Measurements from ENCODE around the gene FXYD3. TPM values are rescaled to one million over a fixed set of nuclear protein-coding genes. Genes with fewer than 3 reads are reported as not detected.

Gene FXYD3
- total RNA-seq, 1 donor from 2014 or later = not detected

DNA sequence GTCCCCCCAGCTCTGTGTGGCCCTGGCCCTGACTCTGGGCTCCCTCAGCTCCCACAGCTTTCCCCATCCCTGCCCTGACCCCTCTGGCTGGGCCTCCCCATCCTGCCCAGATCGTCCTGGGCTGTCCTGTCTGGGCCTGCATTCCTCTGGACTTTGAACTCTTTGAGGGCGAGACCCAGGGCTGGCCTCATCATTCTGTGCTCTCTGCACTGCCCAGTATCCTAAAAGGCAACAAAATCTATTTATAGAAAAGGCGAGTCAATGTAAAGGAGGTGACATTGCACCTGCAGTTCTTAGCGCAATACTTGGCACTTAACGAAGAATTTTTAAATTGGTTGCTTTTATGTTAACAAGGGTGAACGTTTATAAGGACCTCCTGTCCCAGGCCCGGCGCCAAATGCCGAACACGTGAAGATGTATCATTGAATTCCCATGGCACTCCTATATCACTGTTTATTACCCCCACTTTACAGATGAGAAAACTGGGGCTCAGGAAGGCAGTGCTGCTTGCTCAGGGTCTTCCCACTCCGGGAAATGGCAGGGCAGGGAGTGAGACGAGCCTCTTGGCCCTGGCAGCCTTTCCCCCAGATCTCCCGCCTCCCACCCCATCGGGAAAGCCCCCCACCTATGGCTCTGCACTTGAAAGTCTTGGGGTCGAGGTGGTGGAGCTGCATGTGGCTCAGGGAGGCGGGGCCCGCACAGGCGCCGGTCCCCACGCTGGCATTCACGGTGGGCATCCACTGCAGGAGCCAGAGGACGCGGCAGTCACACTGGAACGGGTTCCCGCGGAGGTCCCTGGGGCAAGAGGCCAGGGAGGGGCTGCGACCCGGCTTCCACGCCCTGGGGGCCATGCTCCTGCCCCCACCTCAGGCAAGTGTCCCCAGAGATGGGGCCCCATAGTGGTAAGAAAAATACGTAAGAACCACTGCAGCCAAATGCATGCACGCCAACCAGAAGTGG is 15.4 kb downstream of the FXYD3 start:
- no peak overlapping the region for H3K27ac Mint-ChIP-seq (ENCODE audit: unreplicated experiment)
- H3K36me3 Mint-ChIP-seq (ENCODE audit: low read depth, unreplicated experiment) = peaks cover 9% of the 10 kb centered on the region
- TF ChIP-seq, protein P1, sequence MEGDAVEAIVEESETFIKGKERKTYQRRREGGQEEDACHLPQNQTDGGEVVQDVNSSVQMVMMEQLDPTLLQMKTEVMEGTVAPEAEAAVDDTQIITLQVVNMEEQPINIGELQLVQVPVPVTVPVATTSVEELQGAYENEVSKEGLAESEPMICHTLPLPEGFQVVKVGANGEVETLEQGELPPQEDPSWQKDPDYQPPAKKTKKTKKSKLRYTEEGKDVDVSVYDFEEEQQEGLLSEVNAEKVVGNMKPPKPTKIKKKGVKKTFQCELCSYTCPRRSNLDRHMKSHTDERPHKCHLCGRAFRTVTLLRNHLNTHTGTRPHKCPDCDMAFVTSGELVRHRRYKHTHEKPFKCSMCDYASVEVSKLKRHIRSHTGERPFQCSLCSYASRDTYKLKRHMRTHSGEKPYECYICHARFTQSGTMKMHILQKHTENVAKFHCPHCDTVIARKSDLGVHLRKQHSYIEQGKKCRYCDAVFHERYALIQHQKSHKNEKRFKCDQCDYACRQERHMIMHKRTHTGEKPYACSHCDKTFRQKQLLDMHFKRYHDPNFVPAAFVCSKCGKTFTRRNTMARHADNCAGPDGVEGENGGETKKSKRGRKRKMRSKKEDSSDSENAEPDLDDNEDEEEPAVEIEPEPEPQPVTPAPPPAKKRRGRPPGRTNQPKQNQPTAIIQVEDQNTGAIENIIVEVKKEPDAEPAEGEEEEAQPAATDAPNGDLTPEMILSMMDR (IDR thresholded peaks at IDR 0.05; ENCODE audit: unreplicated experiment) = no peak
- H3K27me3 Mint-ChIP-seq (ENCODE audit: unreplicated experiment) = peaks cover 13% of the 10 kb centered on the region
- no peaks in the 10 kb centered on the region for H3K9me3 Mint-ChIP-seq (ENCODE audit: unreplicated experiment)
- H3K4me1 Mint-ChIP-seq (ENCODE audit: unreplicated experiment) = peaks cover 3% of the 10 kb centered on the region
- H3K4me3 Mint-ChIP-seq (ENCODE audit: unreplicated experiment) = no peak overlapping the region
- DNase-seq (ENCODE audit: low spot score) = no peak

- TF ChIP-seq, protein P1 (IDR thresholded peaks at IDR 0.05; ENCODE audit: unreplicated experiment) = no peak
- peaks cover 3% of the 10 kb centered on the region for H3K4me1 Mint-ChIP-seq (ENCODE audit: unreplicated experiment)
- DNase-seq (ENCODE audit: low spot score) = no peak
- peaks cover 9% of the 10 kb centered on the region for H3K36me3 Mint-ChIP-seq (ENCODE audit: low read depth, unreplicated experiment)
- no peaks in the 10 kb centered on the region for H3K9me3 Mint-ChIP-seq (ENCODE audit: unreplicated experiment)
- no peak overlapping the region for H3K27ac Mint-ChIP-seq (ENCODE audit: unreplicated experiment)
- peak overlapping the region; percentile 3 for H3K4me3 Mint-ChIP-seq (ENCODE audit: unreplicated experiment)
- H3K27me3 Mint-ChIP-seq (ENCODE audit: unreplicated experiment) = peaks cover 15% of the 10 kb centered on the region
Observed at GRCh38 chr19:35132254-35132653, 16.6 kb downstream of the FXYD3 start.

DNA sequence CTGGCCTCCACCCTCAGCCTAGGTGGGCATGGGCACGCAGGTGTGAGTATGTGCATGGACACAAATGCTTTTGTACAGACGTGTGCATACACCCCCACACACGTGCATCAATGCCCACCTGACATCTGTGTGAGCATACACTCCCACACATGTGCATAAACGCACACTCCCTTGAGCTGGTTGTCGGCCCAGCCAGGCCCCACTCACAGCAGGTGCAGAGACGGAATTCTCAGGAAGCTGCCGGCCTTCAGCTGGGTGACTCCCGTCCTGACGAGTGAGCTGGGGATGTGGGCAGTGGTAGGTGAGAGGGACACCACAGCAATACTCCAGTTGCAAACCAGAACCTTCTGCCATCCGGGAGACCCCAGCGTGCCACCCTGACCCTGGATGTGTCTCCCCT is 18.2 kb downstream of the FXYD3 start:
- Mint-ChIP-seq H3K4me3 (ENCODE audit: unreplicated experiment) (no peak overlapping the region), H3K9me3 (ENCODE audit: unreplicated experiment) (no peaks in the 10 kb centered on the region), H3K27ac (ENCODE audit: unreplicated experiment) (no peak overlapping the region), H3K27me3 (ENCODE audit: unreplicated experiment) (peaks cover 13% of the 10 kb centered on the region), H3K4me1 (ENCODE audit: unreplicated experiment) (peaks cover 3% of the 10 kb centered on the region), H3K36me3 (ENCODE audit: low read depth, unreplicated experiment) (peaks cover 9% of the 10 kb centered on the region)
- no peak for DNase-seq (ENCODE audit: low spot score)
- TF ChIP-seq, protein P1 (IDR thresholded peaks at IDR 0.05; ENCODE audit: unreplicated experiment) = no peak

GRCh38 chr19:35134601-35135242 is 19.1 kb downstream of the FXYD3 start, which contains the start of gene LGI4:
Gene LGI4, minus strand, starts transcription at chr19:35135059. Its CDS starts 379 bp downstream, at chr19:35134680.
- H3K4me1 Mint-ChIP-seq (ENCODE audit: unreplicated experiment) = peaks cover 3% of the 10 kb centered on the region

More at GRCh38 chr19:35134601-35135242, 19.1 kb downstream of the FXYD3 start, which contains the start of gene LGI4:
- Mint-ChIP-seq H3K4me3 (ENCODE audit: unreplicated experiment) (peak within 1 kb of the TSS; percentile 29), H3K27ac (ENCODE audit: unreplicated experiment) (no peak within 1 kb of the TSS), H3K27me3 (ENCODE audit: unreplicated experiment) (peaks cover 13% of the 10 kb centered on the region), H3K9me3 (ENCODE audit: unreplicated experiment) (no peaks in the 10 kb centered on the region), H3K36me3 (ENCODE audit: low read depth, unreplicated experiment) (peaks cover 9% of the 10 kb centered on the region)
- TF ChIP-seq, protein P1 (IDR thresholded peaks at IDR 0.05; ENCODE audit: unreplicated experiment) = no peak
- DNase-seq (ENCODE audit: low spot score) = no peak
